K562 (cell line): ENCODE measurements around the gene PTH1R. TPM values are rescaled to one million over a fixed set of nuclear protein-coding genes. Genes with fewer than 3 reads are reported as not detected.

Experiments
- ELK3 ChIP-seq: fragments of 450-650 bp; formaldehyde crosslinking; IDR thresholded peaks from 2 replicates; pipeline ENCODE4 v1.4.0; 2020; ENCODE audit warnings: mild to moderate bottlenecking
- FOXA3 ChIP-seq, 2 experiments: fragments of 450-650 bp in 1 of 2; sonication (generic) in 1 of 2; formaldehyde crosslinking; IDR thresholded peaks in 1 of 2; conservative IDR thresholded peaks in 1 of 2; 2 replicates each; pipeline versions ENCODE4 v1.4.0 to v1.8.0; 2020 to 2022; ENCODE audit warnings: mild to moderate bottlenecking in 2 of 2, missing genetic modification reagents in 1 of 2
- HNRNPH1 ChIP-seq: fragments of 200-400 bp; formaldehyde crosslinking; optimal IDR thresholded peaks from 2 replicates; pipeline ENCODE3; 2017; ENCODE audit warnings: low read depth, mild to moderate bottlenecking, low read length, moderate library complexity
- HOMEZ ChIP-seq: fragments of 250-450 bp; sonication (Bioruptor Pico); IDR thresholded peaks from 2 replicates; pipeline ENCODE4 v1.4.0; 2020; ENCODE audit warnings: mild to moderate bottlenecking, moderate library complexity
- ID3 ChIP-seq, 2 experiments: fragments of 250-450 bp in 1 of 2; fragments of 450-650 bp in 1 of 2; sonication (Bioruptor Pico) in 1 of 2; IDR thresholded peaks; 2 replicates each; pipeline versions ENCODE4 v1.6.1 to v1.8.0; 2016 to 2021; ENCODE audit warnings: mild to moderate bottlenecking in 2 of 2, moderate library complexity in 2 of 2, missing compliant biosample characterization in 1 of 2, missing genetic modification characterization in 1 of 2
- KLF1 ChIP-seq: fragments of 450-650 bp; IDR thresholded peaks from 2 replicates; pipeline ENCODE4 v1.6.1; 2016; ENCODE audit warnings: missing genetic modification characterization, missing compliant biosample characterization
- NFRKB ChIP-seq: fragments of 450-650 bp; IDR thresholded peaks from 2 replicates; pipeline ENCODE4 v1.6.1; 2016; ENCODE audit warnings: low read depth
- NFXL1 ChIP-seq: fragments of 450-650 bp; formaldehyde crosslinking; IDR thresholded peaks from 2 replicates; pipeline ENCODE4 v1.4.0; 2021; ENCODE audit warnings: mild to moderate bottlenecking
- RBBP5 ChIP-seq: fragments of 200-600 bp; sonication (generic); IDR thresholded peaks from 2 replicates; pipeline ENCODE4 v1.6.1; 2012; ENCODE audit warnings: borderline replicate concordance, mild to moderate bottlenecking, low read length, control low read depth, inconsistent platforms; ENCODE audit not compliant: insufficient read depth, poor library complexity, severe bottlenecking
- RCOR1 ChIP-seq, 2 experiments: IDR thresholded peaks; 2 replicates each; pipeline ENCODE4 v1.6.1; 2012; ENCODE audit warnings: low read depth in 2 of 2, low read length in 2 of 2, borderline replicate concordance in 1 of 2, improper control_type of control experiment in 1 of 2
- ZBTB40 ChIP-seq, 2 experiments: fragments of 450-650 bp in 1 of 2; sonication (generic) in 1 of 2; formaldehyde crosslinking in 1 of 2; IDR thresholded peaks; 2 replicates each; pipeline versions ENCODE4 v1.7.1 to v1.9.0; 2016 to 2022; ENCODE audit warnings: inconsistent platforms in 1 of 2, mild to moderate bottlenecking in 1 of 2, missing genetic modification reagents in 1 of 2
- ZKSCAN8 ChIP-seq: fragments of 200-800 bp; sonication (Bioruptor generic); IDR thresholded peaks from 2 replicates; pipeline ENCODE4 v1.6.1; 2016; ENCODE audit warnings: missing genetic modification characterization, missing compliant biosample characterization
- ZNF695 ChIP-seq: fragments of 450-650 bp; formaldehyde crosslinking; IDR thresholded peaks from 2 replicates; pipeline ENCODE4 v1.4.0; 2020; ENCODE audit warnings: mild to moderate bottlenecking, moderate library complexity
- polyA plus RNA-seq, 8 experiments: library from polyadenylated mRNA; depleted of rRNA in 4 of 8; stranded (reverse) in 5 of 8; unstranded in 3 of 8; fragments of >200 nt; fragmentation: Nextera tagmentation in 2 of 8; fragmentation: Illumina TruSeq in 1 of 8; extraction: Ambion mirVana in 2 of 8; extraction: Trizol in 1 of 8; gene quantifications; 2 replicates each; pipeline versions ENCODE4 v1.2.1 to v1.2.3, GENCODE V29; 2011 to 2014; ENCODE audit warnings: inconsistent platforms in 1 of 8, missing spikeins in 1 of 8
- total RNA-seq, 7 experiments: library from RNA; depleted of rRNA in 6 of 7; stranded (reverse); fragments of >200 nt in 6 of 7; fragmentation: Illumina TruSeq in 2 of 7; extraction: Trizol in 2 of 7; gene quantifications; 2 replicates each; pipeline versions ENCODE4 v1.2.1 to v1.2.3, GENCODE V29; 2011 to 2021; ENCODE audit warnings: low replicate concordance in 1 of 7

PTH1R gene
- total and polyA plus RNA-seq, 9 of the 15 experiments (the other 6 are each of a cell fraction or from before 2014, with no cell fraction given): not detected

DNA sequence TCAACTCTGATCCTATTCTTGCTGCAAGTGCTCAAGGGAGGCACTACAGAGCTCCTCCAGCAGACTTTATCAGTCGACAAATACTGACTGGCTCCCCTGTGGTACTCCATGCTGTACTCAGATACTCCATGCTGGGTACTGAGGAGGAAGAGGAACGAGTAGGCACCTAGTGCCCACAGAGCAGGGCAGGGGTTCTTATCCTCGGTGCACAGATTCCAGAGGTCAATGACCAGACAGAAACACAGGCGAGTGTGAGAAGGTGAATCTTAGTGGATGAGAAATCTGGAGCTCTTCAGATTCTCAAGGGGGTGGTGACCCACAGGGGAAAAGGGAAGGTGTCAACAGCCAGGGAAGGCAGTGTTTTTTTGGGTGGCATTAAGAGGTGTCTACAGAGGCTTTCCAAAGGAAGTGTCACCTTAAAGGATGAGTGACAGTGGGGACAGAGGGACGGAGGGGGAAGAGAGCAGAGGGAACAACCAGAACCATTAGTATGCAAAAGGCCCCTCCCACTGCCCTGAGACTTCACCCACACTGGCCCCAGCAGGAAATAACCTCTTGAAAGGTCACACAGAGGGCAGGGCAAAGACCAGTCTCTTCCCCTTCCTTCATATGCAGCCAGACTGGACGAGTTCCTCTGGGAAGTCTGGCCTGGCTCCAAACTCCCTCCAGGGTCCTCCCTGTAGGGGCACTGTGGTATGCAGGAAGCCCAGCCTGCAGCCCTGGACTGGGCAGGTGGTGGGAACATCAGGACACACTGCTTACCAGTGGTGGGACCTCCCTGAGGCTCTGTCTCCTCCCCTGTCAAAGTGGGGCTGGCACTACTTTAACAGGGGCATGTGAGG lies 71.5 kb downstream of the PTH1R start (continued):
- TF ChIP-seq ZKSCAN8 (no peak), KLF1 (tag) (no peak), ZNF695 (CRISPR knock-in tag) (no peak), HOMEZ (no peak), ID3 (CRISPR knock-in tag; IDR thresholded peaks at IDR 0.05) (no peak), ID3 (tag; IDR thresholded peaks at IDR 0.05) (no peak), ELK3 (CRISPR knock-in tag) (no peak), NFRKB (no peak), NFXL1 (CRISPR knock-in tag) (no peak), HNRNPH1 (no peak), ZBTB40 (IDR thresholded peaks at IDR 0.05) (0 out of 2 replicates have a peak, but pooled peaks have one; percentile 15), ZBTB40 (CRISPR knock-in tag; IDR thresholded peaks at IDR 0.05) (no peak), RBBP5 (peak; percentile 22), RCOR1 (IDR thresholded peaks at IDR 0.05; ENCODE audit: borderline replicate concordance in 1 of 2, low read depth in 2 of 2, low read length in 2 of 2) (peak in 1 of 2 experiments; percentile 26; a peak in 1 of 4 replicates), FOXA3 (CRISPR knock-in tag; conservative IDR thresholded peaks at IDR 0.05 in 1 of 2, IDR thresholded peaks at IDR 0.05 in 1 of 2) (no peak)
